Superior temporal gyrus (tissue), 1 donor: ENCODE results near the gene CREB3L2.
"Not testable (repeated sequence)": the region's sequence is repeated elsewhere in the genome, so short reads cannot be mapped to it uniquely, and the experiment has no call there.

Experiments
- DNase-seq: peaks from one replicate; pipeline ENCODE4 v3.0.0-alpha.2; 2016; ENCODE audit errors: extremely low spot score

The CREB3L2 gene

DNA sequence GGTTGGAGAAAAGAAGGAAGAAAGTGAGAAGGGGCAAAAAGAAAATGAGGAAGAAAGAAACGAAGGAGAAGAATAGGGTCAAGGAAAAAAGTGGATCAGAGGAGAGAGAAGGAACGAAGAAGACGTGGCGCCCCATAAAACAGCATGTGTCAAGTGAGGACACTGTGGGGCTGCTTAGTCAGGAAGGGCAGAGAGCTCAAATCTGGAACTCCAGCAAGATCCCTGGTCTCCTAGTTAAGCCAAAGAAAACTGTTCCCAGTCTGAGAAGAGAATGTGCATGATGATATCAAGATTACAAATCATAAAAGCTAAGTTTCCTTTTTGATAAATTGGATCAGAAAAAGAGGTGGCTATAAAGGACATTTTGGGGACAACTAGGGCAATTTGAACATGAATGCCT lies 33.0 kb downstream of the CREB3L2 start:
- no peak for DNase-seq

GRCh38 chr7:137968339-137968738 lies 33.5 kb downstream of the CREB3L2 start:
- DNase-seq = not testable (repeated sequence)

DNA sequence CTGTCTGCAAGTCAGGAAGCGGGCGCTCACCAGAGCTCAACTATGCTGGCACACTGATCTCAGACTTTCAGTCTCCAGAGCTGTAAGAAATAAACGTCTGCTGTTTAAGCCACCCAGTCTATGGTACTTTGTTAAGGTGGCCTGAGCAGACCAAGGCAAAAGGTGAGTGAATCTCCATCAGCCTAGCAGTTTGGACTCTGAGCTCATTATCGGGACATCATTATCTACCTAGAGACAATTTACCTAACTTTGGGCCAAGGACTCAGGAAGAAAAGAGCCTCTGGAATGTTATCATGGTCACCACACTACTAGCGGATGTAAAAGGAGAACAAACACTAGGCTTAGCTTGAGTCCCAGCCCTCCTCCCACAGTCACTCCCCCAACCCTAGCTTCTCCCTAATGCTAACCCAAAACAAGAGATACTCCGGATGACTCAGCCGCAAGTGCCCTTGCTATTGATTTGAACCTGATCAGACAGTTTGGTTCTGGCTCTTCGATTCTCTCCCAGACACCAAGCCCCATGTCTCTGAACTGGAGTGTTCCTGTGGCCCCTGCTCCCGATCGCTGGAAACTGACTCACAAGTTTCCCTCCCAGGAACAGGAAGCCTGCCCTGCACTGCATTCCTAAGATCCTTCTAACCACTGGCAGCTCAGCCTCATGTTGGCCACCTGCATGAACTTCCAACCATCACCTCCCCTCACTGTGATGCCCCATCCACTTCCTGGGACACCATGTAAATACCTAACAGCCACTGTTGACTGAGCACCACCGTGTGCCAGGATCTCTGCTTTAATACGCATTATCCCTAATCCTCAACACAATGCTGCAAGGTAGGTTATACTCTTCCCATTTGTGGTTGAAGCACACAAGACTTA lies 34.5 kb downstream of the CREB3L2 start:
- DNase-seq = no peak

GRCh38 chr7:137966641-137967142 lies 35.2 kb downstream of the CREB3L2 start:
- no peak for DNase-seq

- DNase-seq = no peak
Measured at GRCh38 chr7:137965942-137966640, 35.8 kb downstream of the CREB3L2 start.

DNA sequence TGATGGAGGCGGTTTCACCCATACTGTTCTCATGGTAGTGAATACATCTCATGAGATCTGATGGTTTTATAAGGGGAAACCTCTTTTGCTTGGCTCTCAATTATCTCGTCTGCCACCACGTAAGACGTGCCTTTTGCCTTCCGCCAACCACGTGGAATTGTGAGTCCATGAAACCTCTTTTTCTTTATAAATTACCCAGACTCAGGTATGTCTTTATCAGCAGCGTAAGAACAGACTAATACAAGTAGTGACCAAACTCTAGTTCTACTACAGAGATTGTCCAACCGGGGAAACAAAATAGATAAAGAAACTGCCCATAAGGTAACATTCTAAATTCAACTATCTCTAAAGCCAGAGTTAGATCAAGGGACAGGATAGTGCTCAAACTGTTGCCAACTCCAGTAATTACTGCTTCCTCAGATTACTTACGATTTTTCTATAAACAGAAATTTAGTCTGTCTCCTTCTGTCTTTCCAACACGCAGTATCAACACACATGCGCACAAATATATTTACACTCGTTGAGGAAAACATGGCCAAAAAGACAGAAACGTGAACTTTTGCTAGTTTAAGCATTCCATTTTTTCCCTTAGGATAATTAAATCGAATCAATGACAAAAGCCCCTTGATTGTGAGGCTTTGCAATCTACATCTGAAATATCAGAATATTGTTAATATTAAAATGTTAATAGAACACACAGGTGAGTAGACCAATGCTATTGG lies 36.9 kb downstream of the CREB3L2 start:
- DNase-seq = no peak

DNA sequence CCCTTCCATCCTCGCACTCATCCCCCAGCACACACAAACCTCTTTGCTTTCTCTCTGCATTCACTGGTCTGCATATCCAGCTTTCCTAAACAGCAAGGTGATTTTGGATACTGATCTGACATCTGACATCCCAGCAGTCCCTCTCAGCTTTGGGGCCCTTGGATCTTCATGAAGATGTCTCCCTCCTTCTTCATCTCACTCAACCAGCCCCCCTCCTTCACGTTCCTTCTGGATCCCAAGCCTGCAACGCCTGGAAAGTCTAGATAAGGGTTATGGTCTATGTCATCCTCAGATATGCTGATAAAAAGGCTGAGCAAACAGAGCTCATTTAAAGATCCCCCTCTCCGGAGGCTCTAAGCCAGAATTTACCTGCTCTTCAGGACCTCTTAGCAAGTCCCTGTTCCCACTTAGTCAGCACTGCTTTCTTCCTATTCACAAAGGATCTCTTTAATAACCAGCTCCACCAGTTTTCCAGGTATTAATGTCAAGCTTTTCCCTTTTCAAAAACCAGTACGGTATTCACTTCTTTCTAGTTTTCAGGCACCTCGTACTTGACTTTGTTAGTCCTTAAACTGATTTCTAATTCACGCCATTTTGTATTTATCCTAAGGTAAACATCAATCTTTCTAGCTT lies 38.9 kb downstream of the CREB3L2 start:
- no peak for DNase-seq

DNA sequence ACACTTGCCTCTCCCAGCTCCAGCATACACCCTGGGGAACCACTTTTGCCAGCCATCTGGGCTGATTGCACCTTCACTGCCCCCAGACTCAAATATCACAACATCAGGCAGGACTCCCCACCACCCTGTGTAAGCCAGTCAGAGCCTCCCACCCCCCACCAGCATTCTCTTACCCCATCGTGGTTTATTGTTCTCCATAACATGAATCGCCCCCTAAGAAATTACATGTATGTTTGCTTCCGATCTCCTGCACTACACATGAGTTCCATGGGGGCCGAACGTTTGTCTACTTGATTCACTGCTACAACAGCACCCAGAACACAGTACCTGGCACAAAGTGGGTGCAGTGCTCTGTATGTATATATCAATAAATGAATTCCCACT lies 39.4 kb downstream of the CREB3L2 start:
- DNase-seq = no peak

DNA sequence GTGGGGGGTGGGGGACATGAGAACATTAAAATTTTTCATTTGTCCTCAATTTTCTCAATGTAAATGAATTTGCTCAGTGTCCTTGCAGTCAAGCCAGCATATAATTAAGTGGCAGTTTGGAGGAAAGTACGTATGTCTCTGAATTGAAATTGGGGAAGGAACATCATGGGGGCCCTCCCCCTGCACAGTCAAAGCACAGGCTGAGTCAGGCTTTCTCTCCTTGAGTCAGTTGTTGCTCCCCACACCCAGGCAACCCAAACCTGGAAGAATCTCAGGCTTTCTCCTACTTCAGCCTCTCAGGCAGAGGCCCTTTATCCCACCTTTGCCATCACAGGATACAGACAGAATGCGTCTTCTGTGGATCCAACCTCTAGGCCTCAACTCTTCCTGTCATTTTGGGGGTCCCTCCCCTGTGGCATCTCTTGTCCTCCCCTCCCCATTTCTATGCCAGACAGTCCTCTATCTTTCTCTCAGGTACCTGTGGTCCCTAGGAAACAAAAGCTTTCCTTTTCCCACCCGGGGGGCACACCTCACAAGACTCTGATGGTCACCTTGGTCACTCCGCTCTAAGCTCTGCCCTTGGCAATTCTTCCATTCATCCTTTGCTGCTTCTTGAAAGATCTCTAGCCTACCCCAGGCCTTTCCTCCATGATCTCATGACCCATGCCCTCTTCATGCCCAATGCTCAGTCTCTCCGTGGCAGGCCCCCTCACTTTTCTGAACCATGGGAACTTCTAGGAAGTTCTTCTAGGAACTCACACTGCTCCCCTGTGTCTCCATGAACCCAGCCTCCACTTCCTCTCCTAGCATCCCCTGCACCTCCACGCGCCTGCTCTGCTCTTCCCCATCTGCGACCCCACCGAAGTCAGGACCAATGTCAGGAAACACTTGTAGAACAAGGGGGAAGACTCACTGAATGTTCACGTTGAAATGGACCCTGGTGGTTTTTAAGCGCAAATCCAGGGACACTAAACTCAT lies 40.4 kb downstream of the CREB3L2 start:
- DNase-seq = no peak

- no peak for DNase-seq
Measured at GRCh38 chr7:137960020-137960419, 41.9 kb downstream of the CREB3L2 start.

DNA sequence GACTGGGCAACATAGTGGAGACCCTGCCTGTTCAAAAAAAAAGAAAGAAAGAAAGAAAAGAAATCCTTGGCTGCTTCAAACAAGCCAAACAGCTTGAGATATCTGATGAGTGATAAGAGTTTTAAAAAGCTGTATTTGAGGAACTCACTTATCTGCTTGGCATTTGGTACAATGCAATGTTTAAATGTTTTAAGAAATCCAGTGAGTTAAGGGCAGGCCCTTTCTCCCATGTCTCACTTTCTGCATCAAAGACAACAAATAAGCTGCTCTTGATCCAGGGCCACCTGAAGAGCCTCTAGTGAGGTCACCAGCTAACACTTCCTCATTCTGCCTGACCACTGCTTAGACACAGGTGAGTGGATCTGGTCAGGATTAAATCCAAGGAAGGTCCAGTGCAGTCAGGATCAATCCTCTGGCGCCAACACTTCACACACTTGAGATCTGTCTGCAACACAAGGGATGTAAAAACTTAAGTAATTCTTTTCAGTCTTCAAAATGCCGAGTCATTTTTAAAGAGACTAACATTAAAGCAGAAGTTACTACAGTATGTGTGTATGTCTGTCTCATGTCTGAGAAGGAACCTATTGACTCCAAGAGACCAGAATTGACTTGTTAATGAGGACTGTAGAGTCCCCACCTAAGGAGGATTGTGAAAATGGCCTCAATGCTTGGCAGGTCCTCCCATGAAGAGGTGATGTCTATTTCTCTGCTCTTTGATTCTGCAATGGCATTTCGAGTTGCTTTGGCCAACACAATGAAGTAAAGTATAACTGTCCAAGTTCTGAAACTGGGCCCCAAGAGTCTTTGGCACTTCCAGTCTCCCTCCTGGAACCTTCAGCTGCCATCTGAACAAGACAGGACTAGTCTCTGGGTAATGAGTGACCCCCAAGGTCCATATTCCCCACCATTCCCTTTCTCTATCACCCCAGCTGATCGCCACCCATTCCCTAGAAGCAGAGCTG lies 43.1 kb downstream of the CREB3L2 start:
- no peak for DNase-seq

DNA sequence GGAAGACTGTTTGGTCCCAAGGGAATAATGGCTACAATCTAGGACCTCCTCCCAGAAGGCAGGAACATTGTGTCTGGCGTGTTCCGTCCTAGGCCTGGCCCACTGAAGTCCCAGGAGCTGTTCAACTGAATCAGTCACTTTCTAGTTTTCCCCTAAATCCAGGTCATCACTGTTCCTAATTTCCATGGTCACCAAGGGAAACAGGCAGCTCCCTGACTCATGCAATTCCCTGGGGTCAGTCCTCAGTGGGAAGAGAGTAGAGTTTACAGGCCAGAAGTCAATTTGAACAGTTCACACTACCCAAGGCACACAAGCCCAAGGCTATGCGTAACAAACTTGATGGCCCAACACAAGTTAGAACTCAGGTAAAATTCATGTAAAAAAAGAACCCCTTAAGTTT lies 44.0 kb downstream of the CREB3L2 start:
- no peak for DNase-seq

DNA sequence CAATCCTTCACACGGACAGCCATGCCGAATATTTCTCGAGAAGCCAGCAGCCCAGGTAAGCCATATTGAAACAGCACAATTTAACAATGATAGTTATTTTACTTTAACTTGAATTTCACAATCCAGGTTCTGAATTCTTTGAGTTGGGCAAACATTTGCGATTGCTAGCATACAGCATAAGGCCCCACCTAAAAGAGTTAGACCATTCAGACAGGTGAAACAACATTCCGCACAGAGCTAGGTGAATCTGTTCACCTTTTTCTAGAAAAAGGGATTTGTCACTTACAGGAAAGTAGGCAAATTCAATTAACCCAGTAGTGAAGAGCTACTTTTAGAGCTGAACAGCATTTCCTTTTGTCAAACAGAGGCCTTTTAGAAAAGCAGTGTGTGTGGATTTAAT lies 45.3 kb downstream of the CREB3L2 start:
- no peak for DNase-seq

GRCh38 chr7:137956183-137956582 lies 45.7 kb downstream of the CREB3L2 start:
- no peak for DNase-seq

DNA sequence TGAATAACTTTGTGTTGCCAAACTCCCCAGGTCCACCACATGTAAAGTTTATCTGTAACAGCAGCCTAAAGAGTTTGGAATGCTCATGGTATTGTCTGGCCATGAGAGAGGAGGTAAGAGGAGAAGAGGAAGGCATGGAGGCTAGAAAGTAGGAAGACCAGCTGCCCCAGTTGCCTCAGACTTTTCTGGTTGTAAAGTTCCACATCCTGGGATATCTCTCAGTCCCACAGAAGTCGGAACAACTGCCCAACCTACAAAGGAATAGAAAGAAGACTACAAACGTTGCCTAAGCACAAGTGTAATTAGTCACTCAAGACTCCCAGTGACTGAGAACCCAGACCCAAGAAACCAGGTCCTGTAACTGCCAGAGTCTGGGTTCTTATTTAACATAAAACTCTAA lies 47.3 kb downstream of the CREB3L2 start:
- no peak for DNase-seq

- no peak for DNase-seq
Measured at GRCh38 chr7:137953665-137954470, 48.0 kb downstream of the CREB3L2 start.

- DNase-seq = no peak
Measured at GRCh38 chr7:137953043-137953664, 48.7 kb downstream of the CREB3L2 start.

GRCh38 chr7:137952426-137952805 lies 49.5 kb downstream of the CREB3L2 start:
- no peak for DNase-seq
